Measurements from ENCODE around the gene RAMAC. TPM values are rescaled to one million over a fixed set of nuclear protein-coding genes. Genes with fewer than 3 reads are reported as not detected.
"Not testable (repeated sequence)": the region's sequence is repeated elsewhere in the genome, so short reads cannot be mapped to it uniquely, and the experiment has no call there.

Gene RAMAC
- 23.6 TPM for total RNA-seq (ENCODE audit: unreplicated experiment)
- long read RNA-seq, transcript RAMAC-201 (4 exons, 1,568 nt) = major isoform, 30 of 32 reads
- long read RNA-seq, partial matches to known transcripts = 0 of 32 reads
- long read RNA-seq, other reads (novel, unspliced or antisense) = 2 of 32 reads

- peaks cover 5% of the 10 kb centered on the region for H3K27me3 Mint-ChIP-seq (ENCODE audit: unreplicated experiment)
- H3K36me3 Mint-ChIP-seq (ENCODE audit: low read depth, unreplicated experiment) = peaks cover 11% of the 10 kb centered on the region
- peaks cover 22% of the 10 kb centered on the region for H3K4me1 Mint-ChIP-seq (ENCODE audit: unreplicated experiment)
- H3K9me3 Mint-ChIP-seq (ENCODE audit: unreplicated experiment) = no peaks in the 10 kb centered on the region
- H3K4me3 Mint-ChIP-seq (ENCODE audit: unreplicated experiment) = peak within 1 kb of the TSS; percentile 98
- peak; percentile 78 for DNase-seq (ENCODE audit: low spot score)
- peak within 1 kb of the TSS; percentile 88 for H3K27ac Mint-ChIP-seq (ENCODE audit: unreplicated experiment)
- no peak for TF ChIP-seq CTCF (IDR thresholded peaks at IDR 0.05; ENCODE audit: unreplicated experiment)
These were observed at the start of gene RAMAC for GRCh38 chr15:82985688-82986441. TSS of gene RAMAC (plus strand) at chr15:82986210. CDS start at chr15:82989019, 2,809 bp downstream.

GRCh38 chr15:82936966-82937711 is 48.9 kb upstream of the RAMAC start:
- no peaks in the 10 kb centered on the region for H3K36me3 Mint-ChIP-seq (ENCODE audit: low read depth, unreplicated experiment)
- no peak for DNase-seq (ENCODE audit: low spot score)
- no peak overlapping the region for H3K27ac Mint-ChIP-seq (ENCODE audit: unreplicated experiment)
- H3K4me3 Mint-ChIP-seq (ENCODE audit: unreplicated experiment) = no peak overlapping the region
- H3K27me3 Mint-ChIP-seq (ENCODE audit: unreplicated experiment) = peaks cover 10% of the 10 kb centered on the region
- no peaks in the 10 kb centered on the region for H3K4me1 Mint-ChIP-seq (ENCODE audit: unreplicated experiment)
- TF ChIP-seq CTCF (IDR thresholded peaks at IDR 0.05; ENCODE audit: unreplicated experiment) = no peak
- H3K9me3 Mint-ChIP-seq (ENCODE audit: unreplicated experiment) = no peaks in the 10 kb centered on the region

GRCh38 chr15:82937712-82938058 is 48.3 kb upstream of the RAMAC start:
- Mint-ChIP-seq H3K9me3 (ENCODE audit: unreplicated experiment) (no peaks in the 10 kb centered on the region), H3K27me3 (ENCODE audit: unreplicated experiment) (peaks cover 9% of the 10 kb centered on the region), H3K27ac (ENCODE audit: unreplicated experiment) (no peak overlapping the region), H3K36me3 (ENCODE audit: low read depth, unreplicated experiment) (no peaks in the 10 kb centered on the region), H3K4me1 (ENCODE audit: unreplicated experiment) (no peaks in the 10 kb centered on the region), H3K4me3 (ENCODE audit: unreplicated experiment) (no peak overlapping the region)
- DNase-seq (ENCODE audit: low spot score) = no peak
- no peak for TF ChIP-seq CTCF (IDR thresholded peaks at IDR 0.05; ENCODE audit: unreplicated experiment)

GRCh38 chr15:82939678-82940077 is 46.3 kb upstream of the RAMAC start:
- not testable (repeated sequence) for H3K9me3 Mint-ChIP-seq (ENCODE audit: unreplicated experiment); H3K27ac Mint-ChIP-seq (ENCODE audit: unreplicated experiment)

GRCh38 chr15:82942691-82943090 is 43.3 kb upstream of the RAMAC start:
- DNase-seq (ENCODE audit: low spot score) = no peak
- Mint-ChIP-seq H3K27me3 (ENCODE audit: unreplicated experiment) (peaks cover 3% of the 10 kb centered on the region), H3K27ac (ENCODE audit: unreplicated experiment) (no peak overlapping the region), H3K4me3 (ENCODE audit: unreplicated experiment) (no peak overlapping the region), H3K4me1 (ENCODE audit: unreplicated experiment) (no peaks in the 10 kb centered on the region), H3K9me3 (ENCODE audit: unreplicated experiment) (no peaks in the 10 kb centered on the region), H3K36me3 (ENCODE audit: low read depth, unreplicated experiment) (no peaks in the 10 kb centered on the region)
- TF ChIP-seq CTCF (IDR thresholded peaks at IDR 0.05; ENCODE audit: unreplicated experiment) = no peak

More at GRCh38 chr15:82939678-82940077, 46.3 kb upstream of the RAMAC start:
- H3K4me3 Mint-ChIP-seq (ENCODE audit: unreplicated experiment); DNase-seq (ENCODE audit: low spot score); H3K27me3 Mint-ChIP-seq (ENCODE audit: unreplicated experiment); H3K4me1 Mint-ChIP-seq (ENCODE audit: unreplicated experiment); H3K36me3 Mint-ChIP-seq (ENCODE audit: low read depth, unreplicated experiment): not testable (repeated sequence)
